KMS-11 (cell line): ENCODE measurements around the gene LAMB1.

Source experiments
- H2AFZ ChIP-seq: fragments of 200-600 bp; sonication (generic); 2 replicates; pipeline ENCODE4 v1.6.1; 2016; ENCODE audit warnings: antibody characterized with exemption, mixed run types, low read depth
- H3K27ac ChIP-seq: fragments of 200-600 bp; sonication (generic); 2 replicates; pipeline ENCODE4 v1.6.1; 2016; ENCODE audit warnings: mild to moderate bottlenecking, mixed run types
- H3K27me3 ChIP-seq: fragments of 200-600 bp; sonication (generic); 2 replicates; pipeline ENCODE4 v1.6.1; 2017; ENCODE audit warnings: mild to moderate bottlenecking, low read depth, mixed run types, moderate library complexity; ENCODE audit not compliant: insufficient read depth
- H3K36me3 ChIP-seq: fragments of 200-600 bp; sonication (generic); 2 replicates; pipeline ENCODE4 v1.6.1; 2017; ENCODE audit warnings: mild to moderate bottlenecking, mixed run types; ENCODE audit not compliant: insufficient read depth
- H3K4me1 ChIP-seq: fragments of 200-600 bp; sonication (generic); 2 replicates; pipeline ENCODE4 v1.6.1; 2016; ENCODE audit warnings: mild to moderate bottlenecking, low read depth, mixed run types; ENCODE audit not compliant: poor library complexity, severe bottlenecking
- H3K4me2 ChIP-seq: fragments of 200-600 bp; sonication (generic); 2 replicates; pipeline ENCODE4 v1.7.0; 2016; ENCODE audit warnings: mild to moderate bottlenecking, mixed run types
- H3K4me3 ChIP-seq: fragments of 200-600 bp; sonication (generic); IDR thresholded peaks from 2 replicates; pipeline ENCODE4 v1.6.1; 2017; ENCODE audit warnings: low read depth, low read length, mixed read lengths; ENCODE audit not compliant: insufficient read depth
- H3K79me2 ChIP-seq: fragments of 200-600 bp; sonication (generic); 2 replicates; pipeline ENCODE4 v1.6.1; 2016; ENCODE audit warnings: low read depth, mixed run types; ENCODE audit not compliant: insufficient read depth
- H3K9ac ChIP-seq: fragments of 200-600 bp; sonication (generic); 2 replicates; pipeline ENCODE4 v1.6.1; 2016; ENCODE audit warnings: mild to moderate bottlenecking, mixed run types
- H4K20me1 ChIP-seq: fragments of 200-600 bp; sonication (generic); 2 replicates; pipeline ENCODE4 v1.6.1; 2016; ENCODE audit warnings: mild to moderate bottlenecking, mixed run types; ENCODE audit not compliant: insufficient read depth
- TF ChIP-seq, protein P1 (sequence below): fragments of 200-600 bp; sonication (generic); conservative IDR thresholded peaks from 2 replicates; pipeline ENCODE4 v1.6.1; 2017; ENCODE audit warnings: low read depth, mild to moderate bottlenecking, antibody characterized with exemption, low read length, moderate library complexity, mixed read lengths

LAMB1 gene

DNA sequence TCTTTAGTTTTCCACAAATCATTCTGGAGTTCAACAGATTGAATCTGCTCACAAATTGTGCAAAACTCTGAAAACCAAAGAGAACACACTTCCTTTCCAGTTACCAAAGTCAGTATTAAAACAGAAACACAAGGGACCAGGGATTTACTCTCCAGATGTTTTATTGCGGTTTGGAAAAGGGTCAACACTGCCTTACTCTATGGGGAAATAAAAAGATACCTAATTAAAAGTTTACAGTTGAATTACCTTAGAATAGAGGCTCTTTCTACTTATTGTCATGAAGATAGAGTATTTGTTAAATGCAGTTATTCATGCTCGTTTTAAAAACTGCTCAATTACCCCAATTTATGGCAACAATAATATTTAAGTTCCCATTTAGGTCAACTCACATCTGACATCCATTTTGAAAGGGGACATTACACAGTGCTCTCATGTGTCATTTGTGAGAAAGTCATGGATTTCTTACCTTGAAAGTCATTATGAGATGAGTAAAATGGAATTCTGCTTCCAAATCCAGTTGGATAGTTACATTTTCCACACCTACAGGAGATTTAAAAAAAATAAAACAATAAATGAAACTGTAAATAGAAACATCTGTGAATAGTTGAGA lies 8.4 kb downstream of the LAMB1 start:
- Histone ChIP-seq H2AFZ (no peak overlapping the region), H3K36me3 (no peaks in the 10 kb centered on the region), H3K9ac (no peak overlapping the region), H3K79me2 (no peaks in the 10 kb centered on the region), H3K4me2 (no peak overlapping the region), H3K27ac (no peak overlapping the region), H4K20me1 (no peaks in the 10 kb centered on the region), H3K4me1 (peaks cover 26% of the 10 kb centered on the region), H3K27me3 (no peaks in the 10 kb centered on the region), H3K4me3 (no peak overlapping the region)
- TF ChIP-seq, protein P1, sequence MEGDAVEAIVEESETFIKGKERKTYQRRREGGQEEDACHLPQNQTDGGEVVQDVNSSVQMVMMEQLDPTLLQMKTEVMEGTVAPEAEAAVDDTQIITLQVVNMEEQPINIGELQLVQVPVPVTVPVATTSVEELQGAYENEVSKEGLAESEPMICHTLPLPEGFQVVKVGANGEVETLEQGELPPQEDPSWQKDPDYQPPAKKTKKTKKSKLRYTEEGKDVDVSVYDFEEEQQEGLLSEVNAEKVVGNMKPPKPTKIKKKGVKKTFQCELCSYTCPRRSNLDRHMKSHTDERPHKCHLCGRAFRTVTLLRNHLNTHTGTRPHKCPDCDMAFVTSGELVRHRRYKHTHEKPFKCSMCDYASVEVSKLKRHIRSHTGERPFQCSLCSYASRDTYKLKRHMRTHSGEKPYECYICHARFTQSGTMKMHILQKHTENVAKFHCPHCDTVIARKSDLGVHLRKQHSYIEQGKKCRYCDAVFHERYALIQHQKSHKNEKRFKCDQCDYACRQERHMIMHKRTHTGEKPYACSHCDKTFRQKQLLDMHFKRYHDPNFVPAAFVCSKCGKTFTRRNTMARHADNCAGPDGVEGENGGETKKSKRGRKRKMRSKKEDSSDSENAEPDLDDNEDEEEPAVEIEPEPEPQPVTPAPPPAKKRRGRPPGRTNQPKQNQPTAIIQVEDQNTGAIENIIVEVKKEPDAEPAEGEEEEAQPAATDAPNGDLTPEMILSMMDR, result no peak

DNA sequence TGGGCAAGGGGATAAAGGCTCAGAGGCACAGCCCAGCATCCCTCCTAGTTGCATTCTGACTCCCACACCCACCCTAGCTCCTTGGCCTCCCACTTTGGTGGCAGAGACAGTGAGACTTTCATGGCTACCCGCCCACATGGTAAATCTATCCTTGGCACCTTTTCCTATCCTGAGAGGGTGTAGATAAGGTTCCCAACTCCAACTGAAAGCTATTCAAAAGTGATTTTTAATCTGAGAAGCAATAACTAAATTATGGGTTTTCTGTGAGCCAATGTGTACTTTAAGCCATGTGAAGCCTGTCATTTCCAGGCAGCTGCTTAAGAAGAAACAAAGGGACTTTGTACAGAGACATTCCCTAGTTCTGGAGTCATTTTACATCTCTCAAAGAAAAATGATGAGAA lies 9.1 kb downstream of the LAMB1 start:
- peaks cover 20% of the 10 kb centered on the region for H3K4me1 ChIP-seq
- no peaks in the 10 kb centered on the region for H3K27me3 ChIP-seq
- H3K79me2 ChIP-seq, result no peaks in the 10 kb centered on the region
- no peak overlapping the region for H2AFZ ChIP-seq
- H3K36me3 ChIP-seq, result no peaks in the 10 kb centered on the region
- no peak overlapping the region for H3K4me3 ChIP-seq
- TF ChIP-seq, protein P1, result no peak
- H3K9ac ChIP-seq, result no peak overlapping the region
- H3K4me2 ChIP-seq, result no peak overlapping the region
- no peak overlapping the region for H3K27ac ChIP-seq
- no peaks in the 10 kb centered on the region for H4K20me1 ChIP-seq

DNA sequence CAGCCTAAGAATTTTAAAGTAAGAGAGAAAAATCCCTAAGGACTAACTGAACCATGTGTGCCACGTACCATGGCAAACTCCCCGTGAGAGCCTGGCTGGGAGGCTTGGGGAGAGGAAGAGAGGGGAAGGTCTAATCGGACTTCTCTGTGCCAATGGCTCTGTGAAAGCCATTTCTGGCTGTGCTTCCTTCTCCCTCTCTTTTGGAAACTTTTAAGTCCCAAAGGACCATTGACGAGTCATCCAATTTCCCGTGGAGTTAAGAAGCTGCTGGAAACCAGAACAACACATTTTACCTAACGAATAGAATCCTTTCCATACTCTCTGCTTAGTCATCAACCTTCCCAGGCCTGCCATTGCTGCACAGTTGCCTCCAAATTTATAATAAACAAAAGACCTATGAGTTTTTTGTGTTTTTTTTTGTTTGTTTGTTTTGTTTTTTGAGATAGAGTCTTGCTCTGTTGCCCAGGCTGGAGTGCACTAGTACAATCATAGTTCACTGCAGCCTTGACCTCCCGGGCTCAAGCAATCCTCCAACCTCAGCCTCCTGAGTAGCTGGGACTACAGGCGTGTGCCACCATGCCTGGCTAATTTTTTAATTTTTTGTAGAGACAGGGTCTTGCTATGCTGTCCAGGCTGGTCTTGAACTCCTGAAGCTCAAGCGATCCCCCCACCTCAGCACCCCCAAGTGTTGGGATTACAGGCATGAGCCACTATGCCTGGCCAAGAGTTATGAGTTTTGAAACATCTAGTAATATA lies 13.2 kb downstream of the LAMB1 start:
- Histone ChIP-seq H4K20me1 (no peaks in the 10 kb centered on the region), H3K79me2 (no peaks in the 10 kb centered on the region), H3K36me3 (no peaks in the 10 kb centered on the region), H3K4me3 (no peak overlapping the region), H3K27me3 (no peaks in the 10 kb centered on the region), H3K9ac (no peak overlapping the region), H3K4me2 (no peak overlapping the region), H3K4me1 (no peaks in the 10 kb centered on the region), H2AFZ (no peak overlapping the region), H3K27ac (no peak overlapping the region)
- TF ChIP-seq, protein P1, result no peak

DNA sequence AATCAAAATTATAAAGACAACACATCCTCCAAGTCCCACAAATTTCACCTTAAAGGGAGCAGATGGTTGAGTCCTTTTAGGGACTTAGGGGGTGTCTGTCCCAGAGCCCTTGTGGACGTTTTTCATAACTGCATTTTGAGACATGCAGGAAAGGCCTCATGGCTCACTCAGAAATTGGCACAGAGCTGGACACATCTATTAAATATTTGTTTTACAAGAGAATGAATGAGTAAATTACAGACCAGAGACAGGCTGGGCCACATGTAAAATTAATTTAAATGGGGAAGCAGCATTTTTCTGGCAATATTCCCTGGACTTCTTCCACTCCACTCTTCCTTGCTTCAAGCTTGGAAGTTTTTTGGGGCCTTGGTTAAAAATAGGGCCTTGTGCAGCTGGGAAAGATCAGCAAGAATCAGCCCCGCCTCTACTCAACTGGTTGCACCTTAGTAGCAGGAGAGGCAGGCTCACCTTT lies 20.0 kb downstream of the LAMB1 start:
- H3K27ac ChIP-seq, result no peak overlapping the region
- no peaks in the 10 kb centered on the region for H3K79me2 ChIP-seq
- no peaks in the 10 kb centered on the region for H4K20me1 ChIP-seq
- no peaks in the 10 kb centered on the region for H3K27me3 ChIP-seq
- H3K4me2 ChIP-seq, result no peak overlapping the region
- H3K4me3 ChIP-seq, result no peak overlapping the region
- H3K36me3 ChIP-seq, result no peaks in the 10 kb centered on the region
- no peak overlapping the region for H2AFZ ChIP-seq
- TF ChIP-seq, protein P1, result 0 out of 2 replicates have a peak, but pooled peaks have one; percentile 5
- no peaks in the 10 kb centered on the region for H3K4me1 ChIP-seq
- H3K9ac ChIP-seq, result no peak overlapping the region
